Adipocyte (in vitro differentiated cells): Measurements from ENCODE around the gene LGALS9B.
"Not testable (repeated sequence)": the region's sequence is repeated elsewhere in the genome, so short reads cannot be mapped to it uniquely, and the experiment has no call there.

Source experiments
- DNase-seq: peaks from one replicate; pipeline ENCODE4 v3.0.0-alpha.2; 2015; ENCODE audit warnings: low read depth
- H3K27me3 ChIP-seq: replicated peaks from 2 replicates; pipeline ENCODE4 v1.7.0; 2013; ENCODE audit warnings: mild to moderate bottlenecking, low read length, moderate library complexity; ENCODE audit not compliant: control insufficient read depth, insufficient read depth
- H3K36me3 ChIP-seq: 2 replicates; pipeline ENCODE4 v1.7.0; 2013; ENCODE audit warnings: low read length, mild to moderate bottlenecking, moderate library complexity; ENCODE audit not compliant: control insufficient read depth, insufficient read depth, severe bottlenecking
- H3K4me1 ChIP-seq: 2 replicates; pipeline ENCODE4 v1.7.0; 2013; ENCODE audit warnings: mild to moderate bottlenecking, low read length, moderate library complexity; ENCODE audit not compliant: control insufficient read depth, insufficient read depth
- H3K4me3 ChIP-seq: 2 replicates; pipeline ENCODE4 v1.7.0; 2013; ENCODE audit warnings: mild to moderate bottlenecking, low read length, moderate library complexity
- H3K9ac ChIP-seq: 2 replicates; pipeline ENCODE4 v1.7.0; 2013; ENCODE audit warnings: mild to moderate bottlenecking, low read length, moderate library complexity
- H3K9me3 ChIP-seq: 2 replicates; pipeline ENCODE4 v1.7.0; 2013; ENCODE audit warnings: mild to moderate bottlenecking, low read length, moderate library complexity; ENCODE audit not compliant: control insufficient read depth

Gene LGALS9B

GRCh38 chr17:20466553-20466952 lies 786 bp downstream of the LGALS9B start:
- H3K9me3 ChIP-seq, DNase-seq, H3K9ac ChIP-seq, H3K36me3 ChIP-seq, H3K27me3 ChIP-seq, H3K4me3 ChIP-seq, H3K4me1 ChIP-seq: not testable (repeated sequence)

GRCh38 chr17:20465535-20465934 lies 1.8 kb downstream of the LGALS9B start:
- not testable (repeated sequence) for H3K36me3 ChIP-seq, H3K4me1 ChIP-seq, H3K4me3 ChIP-seq, H3K9me3 ChIP-seq, H3K27me3 ChIP-seq, DNase-seq, H3K9ac ChIP-seq

GRCh38 chr17:20464854-20465414 lies 2.4 kb downstream of the LGALS9B start:
- H3K4me3 ChIP-seq, H3K9ac ChIP-seq, H3K36me3 ChIP-seq, DNase-seq, H3K27me3 ChIP-seq, H3K4me1 ChIP-seq, H3K9me3 ChIP-seq: not testable (repeated sequence)

GRCh38 chr17:20462158-20462557 lies 5.2 kb downstream of the LGALS9B start:
- not testable (repeated sequence) for H3K27me3 ChIP-seq, H3K36me3 ChIP-seq, H3K4me1 ChIP-seq

GRCh38 chr17:20457848-20458381 lies 9.4 kb downstream of the LGALS9B start:
- H3K36me3 ChIP-seq, H3K9me3 ChIP-seq, H3K4me1 ChIP-seq, H3K4me3 ChIP-seq, H3K9ac ChIP-seq, H3K27me3 ChIP-seq, DNase-seq: not testable (repeated sequence)

More at GRCh38 chr17:20462158-20462557, 5.2 kb downstream of the LGALS9B start:
- not testable (repeated sequence) for DNase-seq, H3K4me3 ChIP-seq, H3K9me3 ChIP-seq, H3K9ac ChIP-seq

GRCh38 chr17:20455106-20455505 lies 12.2 kb downstream of the LGALS9B start:
- H3K4me3 ChIP-seq, H3K9me3 ChIP-seq, H3K4me1 ChIP-seq, H3K27me3 ChIP-seq, DNase-seq, H3K36me3 ChIP-seq, H3K9ac ChIP-seq: not testable (repeated sequence)

GRCh38 chr17:20453820-20454434 lies 13.4 kb downstream of the LGALS9B start:
- H3K4me3 ChIP-seq, H3K4me1 ChIP-seq, H3K27me3 ChIP-seq, H3K9me3 ChIP-seq, H3K9ac ChIP-seq, H3K36me3 ChIP-seq, DNase-seq: not testable (repeated sequence)

GRCh38 chr17:20450852-20451251 lies 16.5 kb downstream of the LGALS9B start:
- not testable (repeated sequence) for H3K4me1 ChIP-seq, H3K9ac ChIP-seq, H3K27me3 ChIP-seq, DNase-seq, H3K4me3 ChIP-seq, H3K36me3 ChIP-seq, H3K9me3 ChIP-seq

GRCh38 chr17:20447534-20448321 lies 19.6 kb downstream of the LGALS9B start:
- not testable (repeated sequence) for H3K27me3 ChIP-seq

GRCh38 chr17:20446895-20447294 lies 20.4 kb downstream of the LGALS9B start:
- DNase-seq, H3K4me1 ChIP-seq, H3K9me3 ChIP-seq, H3K36me3 ChIP-seq, H3K9ac ChIP-seq, H3K4me3 ChIP-seq, H3K27me3 ChIP-seq: not testable (repeated sequence)

More at GRCh38 chr17:20447534-20448321, 19.6 kb downstream of the LGALS9B start:
- H3K36me3 ChIP-seq, H3K4me3 ChIP-seq, H3K9ac ChIP-seq, H3K4me1 ChIP-seq, H3K9me3 ChIP-seq, DNase-seq: not testable (repeated sequence)

- not testable (repeated sequence) for H3K27me3 ChIP-seq, H3K4me3 ChIP-seq, H3K4me1 ChIP-seq, H3K9me3 ChIP-seq, H3K36me3 ChIP-seq, H3K9ac ChIP-seq, DNase-seq
Measured at GRCh38 chr17:20444581-20445236, 22.6 kb downstream of the LGALS9B start.
